ENCODE data around the gene CIRBP. TPM values are rescaled to one million over a fixed set of nuclear protein-coding genes. Genes with fewer than 3 reads are reported as not detected.
A peak's percentile ranks its signal among the peaks of the same experiment; 100 is the strongest.

Gene CIRBP
- polyA plus RNA-seq, 1 of the 3 experiments (the other 2 are of a cell fraction), result 762 TPM

- 13% methylated on average over 26 of the region's 43 CpGs for WGBS (ENCODE audit: low lambda C conversion rate)
- TF ChIP-seq MAX (IDR thresholded peaks at IDR 0.05; ENCODE audit: low read depth), result peak; percentile 54; the same call in 1 of the 2 replicates
- no peak for TF ChIP-seq NRF1 (IDR thresholded peaks at IDR 0.05; ENCODE audit: low read depth, low read length)
- no peak overlapping the region for H2AFZ ChIP-seq (ENCODE audit: low read depth)
These were observed 7.0 kb downstream of the CIRBP start for GRCh38 chr19:1275976-1276627.

GRCh38 chr19:1276628-1277022 is 7.5 kb downstream of the CIRBP start:
- H3K27me3 ChIP-seq (ENCODE audit: insufficient read depth), result no peaks in the 10 kb centered on the region
- no peak overlapping the region for H2AFZ ChIP-seq (ENCODE audit: low read depth)
- peak overlapping the region; percentile 83 for H3K9ac ChIP-seq
- no peaks in the 10 kb centered on the region for H3K9me2 ChIP-seq
- H3K36me3 ChIP-seq (replicated peaks in 1 of 2; ENCODE audit: control insufficient read depth in 1 of 2, insufficient read depth in 2 of 2, low read length in 1 of 2), result peaks cover 40 to 52% of the 10 kb centered on the region in 2 experiments
- CTCF ChIA-PET, result interaction anchor here (0.9 to 3.4 kb wide), 4 partner anchors 36 to 107 kb away, joined by 3 to 18 read pairs (median 3); partner anchors contain the start of gene NDUFS7
- no peaks in the 10 kb centered on the region for H3K9me3 ChIP-seq
- DNase-seq, result no peak
- POLR2A ChIA-PET, result no interaction called here
- H3K4me1 ChIP-seq (ENCODE audit: control insufficient read depth in 1 of 2, insufficient read depth in 2 of 2, low read depth in 1 of 2, low read length in 1 of 2), result peaks cover 17 to 30% of the 10 kb centered on the region in 2 experiments; a peak in 1 of 4 replicates
- peak overlapping the region; percentile 100 for H3K4me2 ChIP-seq
- peak overlapping the region in 1 of 2 experiments; percentile 92; a peak in 1 of 4 replicates for H3K27ac ChIP-seq (ENCODE audit: low read depth in 2 of 2, low read length in 1 of 2)
- WGBS (ENCODE audit: low lambda C conversion rate), result 83% methylated on average over 10 of the region's 10 CpGs
- peak overlapping the region; percentile 72 to 76 for H3K4me3 ChIP-seq (ENCODE audit: low read depth in 2 of 2, low read length in 1 of 2)
- H4K20me1 ChIP-seq (ENCODE audit: insufficient read depth), result peaks cover 37% of the 10 kb centered on the region
- peaks cover 50% of the 10 kb centered on the region for H3F3A ChIP-seq (replicated peaks; ENCODE audit: insufficient read depth)
- TF ChIP-seq TEAD4 (IDR thresholded peaks at IDR 0.05; ENCODE audit: borderline replicate concordance, insufficient read depth) (no peak), EZH2phosphoT487 (IDR thresholded peaks at IDR 0.05; ENCODE audit: borderline replicate concordance, low read depth) (no peak), FOSL2 (IDR thresholded peaks at IDR 0.05; ENCODE audit: borderline replicate concordance, low read depth) (no peak), RFX5 (IDR thresholded peaks at IDR 0.05; ENCODE audit: low read length) (no peak), TCF12 (IDR thresholded peaks at IDR 0.05) (no peak), PBX3 (IDR thresholded peaks at IDR 0.05) (no peak), RAD21 (IDR thresholded peaks at IDR 0.05; ENCODE audit: low read length) (no peak), SMC3 (IDR thresholded peaks at IDR 0.05; ENCODE audit: low read depth, low read length) (no peak)
- peaks cover 48% of the 10 kb centered on the region for H3K79me2 ChIP-seq (ENCODE audit: insufficient read depth)

More at GRCh38 chr19:1275976-1276627, 7.0 kb downstream of the CIRBP start:
- H3K9me2 ChIP-seq, result no peaks in the 10 kb centered on the region
- no peaks in the 10 kb centered on the region for H3K9me3 ChIP-seq
- H3K4me3 ChIP-seq (ENCODE audit: low read depth in 2 of 2, low read length in 1 of 2), result peak overlapping the region; percentile 72 to 76
- POLR2A ChIA-PET, result no interaction called here
- H3K4me2 ChIP-seq, result peak overlapping the region; percentile 100
- DNase-seq, result no peak
- H3K36me3 ChIP-seq (replicated peaks in 1 of 2; ENCODE audit: control insufficient read depth in 1 of 2, insufficient read depth in 2 of 2, low read length in 1 of 2), result peaks cover 45 to 57% of the 10 kb centered on the region in 2 experiments
- peaks cover 21 to 36% of the 10 kb centered on the region in 2 experiments; a peak in 1 of 4 replicates for H3K4me1 ChIP-seq (ENCODE audit: control insufficient read depth in 1 of 2, insufficient read depth in 2 of 2, low read depth in 1 of 2, low read length in 1 of 2)
- peak overlapping the region; percentile 83 for H3K9ac ChIP-seq
- H3K27ac ChIP-seq (ENCODE audit: low read depth in 2 of 2, low read length in 1 of 2), result peak overlapping the region; percentile 83 to 92
- no peaks in the 10 kb centered on the region for H3K27me3 ChIP-seq (ENCODE audit: insufficient read depth)
- peaks cover 55% of the 10 kb centered on the region for H3F3A ChIP-seq (replicated peaks; ENCODE audit: insufficient read depth)
- peaks cover 54% of the 10 kb centered on the region for H3K79me2 ChIP-seq (ENCODE audit: insufficient read depth)
- peaks cover 42% of the 10 kb centered on the region for H4K20me1 ChIP-seq (ENCODE audit: insufficient read depth)
- CTCF ChIA-PET, result interaction anchor here (0.9 to 5.8 kb wide), 5 partner anchors 32 to 107 kb away, joined by 3 to 62 read pairs (median 3); no protein-coding TSS in a partner anchor
